ENCODE data around the gene SLC27A4. TPM values are rescaled to one million over a fixed set of nuclear protein-coding genes. Genes with fewer than 3 reads are reported as not detected.
A peak's percentile ranks its signal among the peaks of the same experiment; 100 is the strongest.

Gene SLC27A4
- total RNA-seq, 1 donor from 2014 or later = 42.2 TPM

DNA sequence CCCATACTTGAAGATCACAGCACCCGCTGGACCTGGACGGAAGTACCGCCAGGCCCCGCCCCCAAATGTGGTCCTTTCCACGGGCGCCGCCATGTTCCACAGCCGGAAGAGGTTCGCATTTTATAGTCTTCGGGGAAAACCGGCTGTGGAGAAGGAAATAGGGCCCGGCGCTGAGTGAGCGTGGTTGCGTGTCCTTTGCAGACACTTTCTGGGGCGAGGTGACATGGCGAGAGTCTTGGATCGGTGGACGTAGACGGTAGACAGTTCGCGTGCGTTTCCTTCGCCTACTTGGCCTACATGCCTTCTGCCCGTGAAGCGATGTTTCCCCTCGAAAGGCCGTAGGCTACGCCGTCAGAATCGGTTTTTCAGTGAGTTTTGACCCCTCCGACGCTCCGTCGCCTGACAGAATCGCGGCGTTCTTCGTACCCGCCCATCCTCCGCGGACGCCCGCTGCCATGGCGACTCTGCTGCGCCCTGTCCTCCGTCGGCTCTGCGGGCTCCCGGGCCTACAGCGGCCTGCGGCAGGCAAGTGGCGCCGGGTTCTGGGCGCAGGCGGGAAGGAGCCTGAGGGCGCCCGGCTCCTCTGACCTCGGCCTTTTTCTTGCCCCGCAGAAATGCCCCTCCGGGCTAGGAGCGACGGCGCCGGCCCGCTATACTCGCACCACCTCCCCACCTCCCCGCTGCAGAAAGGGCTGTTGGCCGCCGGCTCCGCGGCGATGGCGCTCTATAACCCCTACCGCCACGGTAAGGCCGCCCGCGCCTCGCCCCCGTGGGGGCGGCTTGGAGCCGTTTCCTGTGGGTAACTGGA lies 17.7 kb upstream of the SLC27A4 start, which contains the start of the genes COQ4 and TRUB2:
Gene COQ4, plus strand, starts transcription at position 436 of the 808 bp plus-strand sequence. Its CDS starts 20 bp downstream, at position 456.
Gene TRUB2, minus strand, starts transcription at position 44 of the 808 bp plus-strand sequence. Its CDS starts 39 bp downstream, at position 5.
- TF ChIP-seq, protein P1, sequence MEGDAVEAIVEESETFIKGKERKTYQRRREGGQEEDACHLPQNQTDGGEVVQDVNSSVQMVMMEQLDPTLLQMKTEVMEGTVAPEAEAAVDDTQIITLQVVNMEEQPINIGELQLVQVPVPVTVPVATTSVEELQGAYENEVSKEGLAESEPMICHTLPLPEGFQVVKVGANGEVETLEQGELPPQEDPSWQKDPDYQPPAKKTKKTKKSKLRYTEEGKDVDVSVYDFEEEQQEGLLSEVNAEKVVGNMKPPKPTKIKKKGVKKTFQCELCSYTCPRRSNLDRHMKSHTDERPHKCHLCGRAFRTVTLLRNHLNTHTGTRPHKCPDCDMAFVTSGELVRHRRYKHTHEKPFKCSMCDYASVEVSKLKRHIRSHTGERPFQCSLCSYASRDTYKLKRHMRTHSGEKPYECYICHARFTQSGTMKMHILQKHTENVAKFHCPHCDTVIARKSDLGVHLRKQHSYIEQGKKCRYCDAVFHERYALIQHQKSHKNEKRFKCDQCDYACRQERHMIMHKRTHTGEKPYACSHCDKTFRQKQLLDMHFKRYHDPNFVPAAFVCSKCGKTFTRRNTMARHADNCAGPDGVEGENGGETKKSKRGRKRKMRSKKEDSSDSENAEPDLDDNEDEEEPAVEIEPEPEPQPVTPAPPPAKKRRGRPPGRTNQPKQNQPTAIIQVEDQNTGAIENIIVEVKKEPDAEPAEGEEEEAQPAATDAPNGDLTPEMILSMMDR (conservative IDR thresholded peaks at IDR 0.05) = no peak
- Mint-ChIP-seq H3K4me1 (ENCODE audit: unreplicated experiment) (peaks cover 4% of the 10 kb centered on the region), H3K4me3 (peak within 1 kb of the TSS; percentile 97), H3K27me3 (peaks cover 2% of the 10 kb centered on the region), H3K9me3 (no peaks in the 10 kb centered on the region), H3K27ac (peak within 1 kb of the TSS; percentile 98), H3K36me3 (peaks cover 4% of the 10 kb centered on the region)
- peak; percentile 92 for DNase-seq (ENCODE audit: extremely low spot score, unreplicated experiment)

GRCh38 chr9:128323212-128323730 lies 17.1 kb upstream of the SLC27A4 start:
- Mint-ChIP-seq H3K27ac (peak overlapping the region; percentile 98), H3K4me1 (ENCODE audit: unreplicated experiment) (peaks cover 4% of the 10 kb centered on the region), H3K4me3 (peak overlapping the region; percentile 97), H3K27me3 (peaks cover 2% of the 10 kb centered on the region), H3K9me3 (no peaks in the 10 kb centered on the region), H3K36me3 (peaks cover 7% of the 10 kb centered on the region)
- TF ChIP-seq, protein P1 (conservative IDR thresholded peaks at IDR 0.05) = no peak
- DNase-seq (ENCODE audit: extremely low spot score, unreplicated experiment) = no peak

DNA sequence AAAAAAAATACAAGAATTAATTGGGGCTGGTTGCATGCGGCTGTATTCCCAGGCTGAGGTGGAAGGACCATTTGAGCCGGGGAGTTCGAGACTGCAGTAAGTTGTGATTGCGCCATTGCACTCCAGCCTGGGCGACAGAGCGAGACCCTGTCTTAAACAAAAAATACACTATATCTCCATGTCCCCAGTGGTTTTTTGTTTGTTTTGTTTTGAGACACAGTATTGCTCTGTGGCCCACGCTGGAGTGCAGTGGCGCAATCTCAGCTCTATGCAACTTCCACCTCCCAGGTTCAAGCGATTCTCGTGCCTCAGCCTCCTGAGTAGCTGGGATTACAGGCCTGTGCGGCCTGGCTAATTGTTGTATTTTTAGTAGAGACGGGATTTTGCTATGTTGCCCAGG lies 16.5 kb upstream of the SLC27A4 start:
- Mint-ChIP-seq H3K27ac (peak overlapping the region; percentile 98), H3K4me3 (peak overlapping the region; percentile 97), H3K4me1 (ENCODE audit: unreplicated experiment) (peaks cover 4% of the 10 kb centered on the region), H3K36me3 (peaks cover 7% of the 10 kb centered on the region), H3K9me3 (no peaks in the 10 kb centered on the region), H3K27me3 (peaks cover 2% of the 10 kb centered on the region)
- TF ChIP-seq, protein P1 (conservative IDR thresholded peaks at IDR 0.05) = no peak
- no peak for DNase-seq (ENCODE audit: extremely low spot score, unreplicated experiment)

GRCh38 chr9:128324401-128324800 lies 15.9 kb upstream of the SLC27A4 start:
- Mint-ChIP-seq H3K4me3 (peak overlapping the region; percentile 97), H3K36me3 (peaks cover 7% of the 10 kb centered on the region), H3K4me1 (ENCODE audit: unreplicated experiment) (peaks cover 4% of the 10 kb centered on the region), H3K27ac (no peak overlapping the region), H3K27me3 (peaks cover 2% of the 10 kb centered on the region), H3K9me3 (no peaks in the 10 kb centered on the region)
- TF ChIP-seq, protein P1 (conservative IDR thresholded peaks at IDR 0.05) = no peak
- no peak for DNase-seq (ENCODE audit: extremely low spot score, unreplicated experiment)

DNA sequence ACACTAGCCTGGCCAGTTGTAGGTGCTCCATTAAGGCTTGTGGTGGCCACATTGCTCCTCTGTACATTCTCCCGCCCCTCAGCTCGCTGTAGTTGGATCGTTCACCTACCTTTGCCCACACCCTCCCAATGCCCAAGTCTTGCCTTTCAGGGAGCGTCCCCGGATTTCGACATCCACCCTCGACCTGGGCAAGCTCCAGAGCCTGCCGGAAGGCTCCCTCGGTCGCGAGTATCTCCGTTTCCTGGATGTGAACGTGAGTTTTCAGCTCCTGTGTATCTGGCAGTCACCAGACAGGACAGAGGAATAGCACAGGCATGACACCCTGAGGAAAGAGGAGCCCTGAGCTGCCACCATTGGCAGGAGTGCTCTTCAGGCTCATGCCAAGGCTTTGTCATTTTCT lies 14.7 kb upstream of the SLC27A4 start:
- Mint-ChIP-seq H3K27ac (no peak overlapping the region), H3K4me3 (peak overlapping the region; percentile 65), H3K9me3 (no peaks in the 10 kb centered on the region), H3K36me3 (peaks cover 7% of the 10 kb centered on the region), H3K27me3 (peaks cover 2% of the 10 kb centered on the region), H3K4me1 (ENCODE audit: unreplicated experiment) (peaks cover 4% of the 10 kb centered on the region)
- no peak for DNase-seq (ENCODE audit: extremely low spot score, unreplicated experiment)
- TF ChIP-seq, protein P1 (conservative IDR thresholded peaks at IDR 0.05) = no peak
